CD4-positive, alpha-beta T cell (primary cell): ENCODE data around the gene ZBTB20. TPM values are rescaled to one million over a fixed set of nuclear protein-coding genes. Genes with fewer than 3 reads are reported as not detected.

Experiments used
- ATAC-seq: fragments of 200-7000 bp; cut with Tn5 transposase; one replicate; pipeline ENCODE4 v1.10.0; 2022; ENCODE audit warnings: mild to moderate bottlenecking; ENCODE audit not compliant: poor library complexity
- CTCF ChIA-PET: fragments of 350-600 bp; sonication (Branson Sonifier 250); formaldehyde crosslinking; loops from one replicate; lab custom pipeline; 2021; ENCODE audit warnings: antibody characterized with exemption, inconsistent platforms; lab: Charles Lee
- POLR2A ChIA-PET: fragments of 350-600 bp; sonication (Branson Sonifier 250); formaldehyde crosslinking; loops from one replicate; lab custom pipeline; 2021; ENCODE audit warnings: antibody characterized with exemption, inconsistent platforms; lab: Charles Lee
- DNase-seq, 14 experiments: peaks; one replicate each; pipeline ENCODE4 v3.0.0-alpha.2; 2013 to 2020; ENCODE audit warnings: mixed read lengths in 2 of 14
- H3K27ac ChIP-seq, 2 donors: one replicate each; pipeline versions ENCODE4 v1.5.1 to v1.7.0; 2013; ENCODE audit warnings: low read length in 2 of 2, low read depth in 1 of 2, mild to moderate bottlenecking in 1 of 2
- H3K27me3 ChIP-seq, 2 experiments: 1 replicate in 1 of 2; 2 replicates in 1 of 2; pipeline versions ENCODE4 v1.6.1 to v1.7.0; 2013; ENCODE audit warnings: low read length in 2 of 2, control low read depth in 1 of 2, mild to moderate bottlenecking in 1 of 2, moderate library complexity in 1 of 2; ENCODE audit not compliant: insufficient read depth in 2 of 2, control insufficient read depth in 1 of 2
- H3K36me3 ChIP-seq: one replicate; pipeline ENCODE4 v1.6.1; 2013; ENCODE audit warnings: low read length, control low read depth; ENCODE audit not compliant: insufficient read depth
- H3K4me1 ChIP-seq: one replicate; pipeline ENCODE4 v1.6.1; 2013; ENCODE audit warnings: low read length, control low read depth; ENCODE audit not compliant: insufficient read depth
- H3K4me3 ChIP-seq: one replicate; pipeline ENCODE4 v1.5.1; 2013; ENCODE audit warnings: mild to moderate bottlenecking, low read length, moderate library complexity
- H3K9me3 ChIP-seq, 2 experiments: 1 replicate in 1 of 2; 2 replicates in 1 of 2; pipeline versions ENCODE4 v1.6.1 to v1.7.0; 2013; ENCODE audit warnings: low read length in 2 of 2, mild to moderate bottlenecking in 2 of 2, control low read depth in 1 of 2, moderate library complexity in 1 of 2; ENCODE audit not compliant: control insufficient read depth in 1 of 2, insufficient read depth in 1 of 2
- H3K27ac Mint-ChIP-seq: one replicate; pipeline ENCODE4 v1.8.0; 2020; ENCODE audit warnings: mixed read lengths
- H3K27me3 Mint-ChIP-seq: one replicate; pipeline ENCODE4 v1.8.0; 2021; ENCODE audit warnings: mixed read lengths
- H3K36me3 Mint-ChIP-seq: one replicate; pipeline ENCODE4 v1.8.0; 2021; ENCODE audit warnings: low read depth, mixed read lengths
- H3K4me1 Mint-ChIP-seq: one replicate; pipeline ENCODE4 v1.8.0; 2021; ENCODE audit warnings: low read depth, mixed read lengths
- H3K4me3 Mint-ChIP-seq: one replicate; pipeline ENCODE4 v1.8.0; 2020; ENCODE audit warnings: mild to moderate bottlenecking, mixed read lengths
- H3K9me3 Mint-ChIP-seq: one replicate; pipeline ENCODE4 v1.8.0; 2020; ENCODE audit warnings: mixed read lengths
- intact Hi-C, 2 experiments: fragments of 100-400 bp; cut with DNase I in 1 of 2; cut with micrococcal nuclease in 1 of 2; formaldehyde crosslinking; loops; one replicate each; pipeline versions ENCODE4 v1.15.1 to v1.9.0; 2023 to 2025; cut with DNase I, micrococcal nuclease
- total RNA-seq, 174 experiments: library from RNA in 2 of 174; stranded (reverse) in 2 of 174; gene quantifications; one replicate each; pipeline ENCODE4 v1.2.3 and lab custom pipeline; 2021 to 2026
- TF ChIP-seq, protein P1 (sequence below): fragments of 200-600 bp; IDR thresholded peaks from one replicate; pipeline ENCODE4 v1.8.0; 2022; ENCODE audit warnings: antibody characterized with exemption, mild to moderate bottlenecking

Gene ZBTB20
- total RNA-seq, 2 experiments from 2014 or later: 41.6 to 47.4 TPM

DNA sequence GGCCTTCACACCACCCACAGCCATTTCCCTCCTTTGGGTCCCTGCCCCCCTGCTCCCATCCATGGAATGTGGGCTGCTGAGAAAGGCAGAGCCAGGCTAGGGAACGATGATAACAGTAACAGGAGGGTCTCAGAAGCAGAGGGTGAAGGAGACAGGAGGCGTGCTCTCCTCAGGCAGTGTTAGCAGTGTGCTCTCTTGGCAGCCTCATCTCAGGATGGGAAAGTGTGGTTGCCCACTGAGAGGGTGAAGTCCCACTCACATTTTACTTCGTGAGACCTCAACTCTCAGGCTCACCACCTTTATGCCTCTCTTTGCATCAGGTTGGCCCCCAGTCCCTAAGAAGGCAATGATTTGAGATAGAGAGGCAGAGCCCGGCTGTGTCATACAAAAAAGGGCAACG, 828.8 kb downstream of the ZBTB20 start:
- H3K4me3 ChIP-seq: no peak overlapping the region
- POLR2A ChIA-PET: interaction anchor here (0.7 kb wide), 1 partner anchor 105 kb away, joined by 3 read pairs; no protein-coding TSS in a partner anchor
- H3K36me3 Mint-ChIP-seq: peaks cover 5% of the 10 kb centered on the region
- no peaks in the 10 kb centered on the region for H3K27me3 Mint-ChIP-seq
- peaks cover 36% of the 10 kb centered on the region for H3K4me1 Mint-ChIP-seq
- ATAC-seq (no peak), DNase-seq (no peak)
- intact Hi-C loops: no loop called here
- peaks cover 22% of the 10 kb centered on the region for H3K4me1 ChIP-seq
- H3K27ac ChIP-seq: no peak overlapping the region
- H3K27ac Mint-ChIP-seq: no peak overlapping the region
- H3K27me3 ChIP-seq: no peaks in the 10 kb centered on the region
- no peak overlapping the region for H3K4me3 Mint-ChIP-seq
- CTCF ChIA-PET: no interaction called here
- TF ChIP-seq, protein P1, sequence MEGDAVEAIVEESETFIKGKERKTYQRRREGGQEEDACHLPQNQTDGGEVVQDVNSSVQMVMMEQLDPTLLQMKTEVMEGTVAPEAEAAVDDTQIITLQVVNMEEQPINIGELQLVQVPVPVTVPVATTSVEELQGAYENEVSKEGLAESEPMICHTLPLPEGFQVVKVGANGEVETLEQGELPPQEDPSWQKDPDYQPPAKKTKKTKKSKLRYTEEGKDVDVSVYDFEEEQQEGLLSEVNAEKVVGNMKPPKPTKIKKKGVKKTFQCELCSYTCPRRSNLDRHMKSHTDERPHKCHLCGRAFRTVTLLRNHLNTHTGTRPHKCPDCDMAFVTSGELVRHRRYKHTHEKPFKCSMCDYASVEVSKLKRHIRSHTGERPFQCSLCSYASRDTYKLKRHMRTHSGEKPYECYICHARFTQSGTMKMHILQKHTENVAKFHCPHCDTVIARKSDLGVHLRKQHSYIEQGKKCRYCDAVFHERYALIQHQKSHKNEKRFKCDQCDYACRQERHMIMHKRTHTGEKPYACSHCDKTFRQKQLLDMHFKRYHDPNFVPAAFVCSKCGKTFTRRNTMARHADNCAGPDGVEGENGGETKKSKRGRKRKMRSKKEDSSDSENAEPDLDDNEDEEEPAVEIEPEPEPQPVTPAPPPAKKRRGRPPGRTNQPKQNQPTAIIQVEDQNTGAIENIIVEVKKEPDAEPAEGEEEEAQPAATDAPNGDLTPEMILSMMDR: no peak
- H3K36me3 ChIP-seq: no peaks in the 10 kb centered on the region
- no peaks in the 10 kb centered on the region for H3K9me3 Mint-ChIP-seq
- H3K9me3 ChIP-seq: no peaks in the 10 kb centered on the region

DNA sequence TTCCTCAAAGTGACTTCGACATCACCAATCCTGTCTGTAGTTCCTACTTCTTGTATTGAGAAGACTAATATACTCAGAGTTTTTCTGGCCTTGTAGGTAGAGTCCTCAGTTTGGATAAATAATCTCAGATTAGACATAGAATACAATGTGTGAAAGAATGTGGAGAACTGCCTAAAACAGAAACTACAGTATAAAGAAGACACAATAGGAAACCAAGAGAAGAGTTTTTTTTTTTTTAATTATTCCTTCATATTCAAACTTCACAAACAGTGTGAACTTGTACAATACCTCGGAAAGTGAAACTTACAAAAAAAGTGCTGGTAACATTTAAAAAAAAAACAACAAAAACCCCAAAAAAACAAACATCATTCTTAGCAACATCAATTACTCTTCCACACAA, 832.8 kb downstream of the ZBTB20 start:
- Mint-ChIP-seq H3K9me3 (no peaks in the 10 kb centered on the region), H3K4me3 (no peak overlapping the region), H3K27me3 (no peaks in the 10 kb centered on the region), H3K4me1 (peaks cover 40% of the 10 kb centered on the region), H3K36me3 (peaks cover 5% of the 10 kb centered on the region), H3K27ac (no peak overlapping the region)
- ChIA-PET POLR2A (interaction anchor here (1.0 to 1.2 kb wide), 2 partner anchors 8 to 15 kb away, joined by 3 read pairs; no protein-coding TSS in a partner anchor), CTCF (interaction anchor here (1.3 kb wide), 1 partner anchor 24 kb away, joined by 5 read pairs; no protein-coding TSS in a partner anchor)
- TF ChIP-seq, protein P1: no peak
- DNase-seq (peak in 1 of 14 experiments; percentile 43), ATAC-seq (no peak)
- intact Hi-C loops: no loop called here
- Histone ChIP-seq H3K4me1 (peaks cover 33% of the 10 kb centered on the region), H3K4me3 (no peak overlapping the region), H3K36me3 (no peaks in the 10 kb centered on the region), H3K27me3 (no peaks in the 10 kb centered on the region), H3K9me3 (no peaks in the 10 kb centered on the region), H3K27ac (no peak overlapping the region)

DNA sequence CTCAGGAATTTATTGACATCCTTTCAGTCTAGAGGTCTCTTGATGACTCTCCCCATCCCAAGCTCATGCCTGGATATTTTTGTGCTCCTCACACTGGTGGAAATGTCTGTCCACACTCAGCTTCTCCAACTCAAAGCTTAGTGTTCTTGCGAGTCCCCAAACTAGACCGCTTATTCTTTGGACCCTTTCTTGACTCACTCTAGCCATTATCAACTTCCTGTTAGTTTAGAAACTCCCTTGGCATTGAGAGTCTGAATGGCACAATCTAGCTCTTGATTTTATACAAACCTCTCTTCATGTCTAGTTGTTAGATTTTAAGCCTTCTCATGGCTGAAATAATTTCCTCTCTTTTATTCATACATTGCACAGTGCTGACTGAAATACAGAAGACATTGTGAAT, 833.7 kb downstream of the ZBTB20 start:
- Mint-ChIP-seq H3K9me3 (no peaks in the 10 kb centered on the region), H3K27ac (no peak overlapping the region), H3K4me3 (no peak overlapping the region), H3K27me3 (no peaks in the 10 kb centered on the region), H3K4me1 (peaks cover 48% of the 10 kb centered on the region), H3K36me3 (peaks cover 5% of the 10 kb centered on the region)
- POLR2A ChIA-PET: interaction anchor here (0.6 to 1.2 kb wide), 3 partner anchors 9 to 469 kb away, joined by 3 read pairs; no protein-coding TSS in a partner anchor
- Histone ChIP-seq H3K27ac (no peak overlapping the region), H3K27me3 (no peaks in the 10 kb centered on the region), H3K4me3 (no peak overlapping the region), H3K9me3 (no peaks in the 10 kb centered on the region), H3K36me3 (no peaks in the 10 kb centered on the region), H3K4me1 (peaks cover 41% of the 10 kb centered on the region)
- ATAC-seq (no peak), DNase-seq (peak in 1 of 14 experiments; percentile 39)
- CTCF ChIA-PET: interaction anchor here (0.9 to 1.3 kb wide), 3 partner anchors 9 to 23 kb away, joined by 4 to 5 read pairs (median 4); no protein-coding TSS in a partner anchor
- intact Hi-C loops: no loop called here
- TF ChIP-seq, protein P1: no peak
